K562 (cell line): ENCODE measurements around the gene NAT14. TPM values are rescaled to one million over a fixed set of nuclear protein-coding genes. Genes with fewer than 3 reads are reported as not detected.

ENCODE experiments used
- ARID2 ChIP-seq: fragments of 450-650 bp; IDR thresholded peaks from 2 replicates; pipeline ENCODE4 v1.6.1; 2017; ENCODE audit warnings: antibody characterized with exemption, mild to moderate bottlenecking
- ARNT ChIP-seq, 2 experiments: fragments of 450-650 bp; IDR thresholded peaks; 2 replicates each; pipeline ENCODE4 v1.6.1; 2016; ENCODE audit warnings: mild to moderate bottlenecking in 1 of 2
- ATF1 ChIP-seq, 2 experiments: fragments of 450-650 bp in 1 of 2; IDR thresholded peaks; 2 replicates each; pipeline ENCODE4 v1.6.1; 2016; ENCODE audit warnings: missing compliant biosample characterization in 1 of 2, missing genetic modification characterization in 1 of 2
- ATF7 ChIP-seq: fragments of 450-650 bp; IDR thresholded peaks from 2 replicates; pipeline ENCODE4 v1.7.1; 2014; ENCODE audit warnings: mild to moderate bottlenecking, moderate library complexity
- BMI1 ChIP-seq: fragments of 150-350 bp; IDR thresholded peaks from 2 replicates; pipeline ENCODE4 v1.6.1; 2014; ENCODE audit warnings: low read length
- BRD9 ChIP-seq: fragments of 450-650 bp; IDR thresholded peaks from 2 replicates; pipeline ENCODE4 v1.6.1; 2018; ENCODE audit warnings: low read depth; ENCODE audit not compliant: partially characterized antibody
- CEBPG ChIP-seq, 3 experiments: fragments of 200-800 bp in 1 of 3; sonication (Bioruptor generic) in 1 of 3; sonication (generic) in 1 of 3; formaldehyde crosslinking in 1 of 3; IDR thresholded peaks in 2 of 3; conservative IDR thresholded peaks in 1 of 3; 2 replicates each; pipeline versions ENCODE4 v1.6.1 to v1.8.0; 2016 to 2022; ENCODE audit warnings: missing compliant biosample characterization in 2 of 3, missing genetic modification characterization in 2 of 3, mild to moderate bottlenecking in 1 of 3, missing genetic modification reagents in 1 of 3
- CTBP1 ChIP-seq: fragments of 450-650 bp; IDR thresholded peaks from 2 replicates; pipeline ENCODE4 v1.6.1; 2016; ENCODE audit warnings: borderline replicate concordance
- ELF1 ChIP-seq: fragments of 200-800 bp; sonication (Bioruptor generic); IDR thresholded peaks from 2 replicates; pipeline ENCODE4 v1.6.1; 2016; ENCODE audit warnings: missing genetic modification characterization, missing compliant biosample characterization
- FOXK2 ChIP-seq, 2 experiments: fragments of 450-650 bp; IDR thresholded peaks in 1 of 2; conservative IDR thresholded peaks in 1 of 2; 2 replicates each; pipeline ENCODE4 v1.6.1; 2016; ENCODE audit warnings: low read depth in 2 of 2, mild to moderate bottlenecking in 1 of 2
- GABPA ChIP-seq: fragments of 200-800 bp; sonication (Bioruptor generic); conservative IDR thresholded peaks from 2 replicates; pipeline ENCODE4 v1.6.1; 2016; ENCODE audit warnings: low read depth, missing genetic modification characterization, missing compliant biosample characterization
- HLTF ChIP-seq: fragments of 450-650 bp; IDR thresholded peaks from 2 replicates; pipeline ENCODE4 v1.6.1; 2016
- NFATC3 ChIP-seq: fragments of 450-650 bp; IDR thresholded peaks from 2 replicates; pipeline ENCODE4 v1.6.1; 2017; ENCODE audit warnings: mild to moderate bottlenecking
- NONO ChIP-seq, 2 experiments: fragments of 200-400 bp in 1 of 2; fragments of 450-650 bp in 1 of 2; formaldehyde crosslinking in 1 of 2; IDR thresholded peaks; 2 replicates each; pipeline ENCODE4 v1.6.1; 2017; ENCODE audit warnings: low read depth in 2 of 2, mild to moderate bottlenecking in 2 of 2, moderate library complexity in 2 of 2, low read length in 1 of 2
- NRF1 ChIP-seq, 2 experiments: fragments of 450-650 bp; IDR thresholded peaks in 1 of 2; conservative IDR thresholded peaks in 1 of 2; 2 replicates each; pipeline ENCODE4 v1.6.1; 2014; ENCODE audit warnings: mild to moderate bottlenecking in 2 of 2
- RNF2 ChIP-seq: sonication (generic); IDR thresholded peaks from 2 replicates; pipeline ENCODE4 v1.6.1; 2016
- YY1 ChIP-seq, 3 experiments: IDR thresholded peaks; 2 replicates each; pipeline ENCODE4 v1.6.1; 2011; ENCODE audit warnings: low read length in 2 of 3, mild to moderate bottlenecking in 2 of 3, moderate library complexity in 2 of 3, borderline replicate concordance in 1 of 3, control low read depth in 1 of 3, low read depth in 1 of 3; ENCODE audit not compliant: insufficient read depth in 3 of 3, insufficient replicate concordance in 2 of 3, control insufficient read depth in 1 of 3, insufficient read length in 1 of 3; ENCODE audit errors: extremely low read depth in 1 of 3
- ZNF699 ChIP-seq: fragments of 250-450 bp; sonication (Bioruptor Pico); IDR thresholded peaks from 2 replicates; pipeline ENCODE4 v1.8.0; 2021; ENCODE audit warnings: mild to moderate bottlenecking, moderate library complexity; ENCODE audit not compliant: insufficient replicate concordance
- polyA plus RNA-seq, 8 experiments: library from polyadenylated mRNA; depleted of rRNA in 4 of 8; stranded (reverse) in 5 of 8; unstranded in 3 of 8; fragments of >200 nt; fragmentation: Nextera tagmentation in 2 of 8; fragmentation: Illumina TruSeq in 1 of 8; extraction: Ambion mirVana in 2 of 8; extraction: Trizol in 1 of 8; gene quantifications; 2 replicates each; pipeline versions ENCODE4 v1.2.1 to v1.2.3, GENCODE V29; 2011 to 2014; ENCODE audit warnings: inconsistent platforms in 1 of 8, missing spikeins in 1 of 8
- total RNA-seq, 7 experiments: library from RNA; depleted of rRNA in 6 of 7; stranded (reverse); fragments of >200 nt in 6 of 7; fragmentation: Illumina TruSeq in 2 of 7; extraction: Trizol in 2 of 7; gene quantifications; 2 replicates each; pipeline versions ENCODE4 v1.2.1 to v1.2.3, GENCODE V29; 2011 to 2021; ENCODE audit warnings: low replicate concordance in 1 of 7
- TF ChIP-seq, protein P1 (sequence below): fragments of 150-350 bp; IDR thresholded peaks from 2 replicates; pipeline ENCODE4 v1.6.1; 2014; ENCODE audit warnings: low read depth, mild to moderate bottlenecking, low read length, borderline replicate concordance
- TF ChIP-seq, protein P2 (sequence below): fragments of 450-650 bp; formaldehyde crosslinking; IDR thresholded peaks from 2 replicates; pipeline ENCODE4 v1.4.0; 2022; ENCODE audit warnings: mild to moderate bottlenecking, moderate library complexity

Gene NAT14
- total and polyA plus RNA-seq, 9 of the 15 experiments (the other 6 are each of a cell fraction or from before 2014, with no cell fraction given) = 2.4 to 77.0 (median 26.7) TPM

DNA sequence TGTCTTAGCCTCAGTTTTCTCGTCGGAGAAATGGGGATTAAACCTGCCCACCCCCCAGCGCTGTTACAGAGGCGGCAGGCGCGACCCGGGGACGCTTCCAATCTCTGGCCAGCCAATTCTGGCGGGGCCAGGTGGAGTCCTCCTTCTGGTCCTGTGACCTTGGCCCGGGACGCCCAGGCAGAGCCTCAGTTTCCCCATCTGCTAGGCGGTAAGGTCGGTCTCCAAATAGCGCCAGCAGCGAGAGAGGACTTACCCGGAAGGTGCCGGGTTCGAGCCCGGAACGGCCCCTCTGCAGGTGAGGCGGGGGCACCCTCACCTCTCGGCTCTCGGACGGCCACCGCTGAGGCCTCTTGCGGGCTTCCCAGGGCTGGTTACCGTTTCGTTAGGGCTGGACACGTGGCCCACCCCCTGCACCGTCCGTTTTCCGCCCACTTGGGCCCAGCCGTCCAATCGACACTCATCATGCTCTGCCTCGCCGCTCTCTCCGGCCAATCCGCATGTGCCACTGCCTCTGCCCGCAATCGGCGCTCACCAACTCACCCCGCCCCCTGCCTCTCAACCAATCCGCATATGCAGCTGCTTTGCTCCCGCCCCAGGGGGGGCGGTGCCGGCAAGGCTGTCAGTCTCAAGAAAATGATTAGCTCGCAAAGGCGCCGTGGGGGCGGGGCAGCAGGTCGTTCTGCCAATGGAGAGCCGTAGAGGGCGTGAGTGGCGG, 23.6 kb upstream of the NAT14 start, which contains the start of gene ISOC2 (continued):
- TF ChIP-seq, protein P1, sequence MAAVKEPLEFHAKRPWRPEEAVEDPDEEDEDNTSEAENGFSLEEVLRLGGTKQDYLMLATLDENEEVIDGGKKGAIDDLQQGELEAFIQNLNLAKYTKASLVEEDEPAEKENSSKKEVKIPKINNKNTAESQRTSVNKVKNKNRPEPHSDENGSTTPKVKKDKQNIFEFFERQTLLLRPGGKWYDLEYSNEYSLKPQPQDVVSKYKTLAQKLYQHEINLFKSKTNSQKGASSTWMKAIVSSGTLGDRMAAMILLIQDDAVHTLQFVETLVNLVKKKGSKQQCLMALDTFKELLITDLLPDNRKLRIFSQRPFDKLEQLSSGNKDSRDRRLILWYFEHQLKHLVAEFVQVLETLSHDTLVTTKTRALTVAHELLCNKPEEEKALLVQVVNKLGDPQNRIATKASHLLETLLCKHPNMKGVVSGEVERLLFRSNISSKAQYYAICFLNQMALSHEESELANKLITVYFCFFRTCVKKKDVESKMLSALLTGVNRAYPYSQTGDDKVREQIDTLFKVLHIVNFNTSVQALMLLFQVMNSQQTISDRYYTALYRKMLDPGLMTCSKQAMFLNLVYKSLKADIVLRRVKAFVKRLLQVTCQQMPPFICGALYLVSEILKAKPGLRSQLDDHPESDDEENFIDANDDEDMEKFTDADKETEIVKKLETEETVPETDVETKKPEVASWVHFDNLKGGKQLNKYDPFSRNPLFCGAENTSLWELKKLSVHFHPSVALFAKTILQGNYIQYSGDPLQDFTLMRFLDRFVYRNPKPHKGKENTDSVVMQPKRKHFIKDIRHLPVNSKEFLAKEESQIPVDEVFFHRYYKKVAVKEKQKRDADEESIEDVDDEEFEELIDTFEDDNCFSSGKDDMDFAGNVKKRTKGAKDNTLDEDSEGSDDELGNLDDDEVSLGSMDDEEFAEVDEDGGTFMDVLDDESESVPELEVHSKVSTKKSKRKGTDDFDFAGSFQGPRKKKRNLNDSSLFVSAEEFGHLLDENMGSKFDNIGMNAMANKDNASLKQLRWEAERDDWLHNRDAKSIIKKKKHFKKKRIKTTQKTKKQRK = peak; percentile 93
- TF ChIP-seq NONO (IDR thresholded peaks at IDR 0.05; ENCODE audit: low read depth in 2 of 2, low read length in 1 of 2) (0 out of 4 replicates have a peak, but pooled peaks of 1 of the 2 experiments have one; percentile 27), NFATC3 (no peak), BMI1 (no peak), HLTF (peak; percentile 50; the same call in 1 of the 2 replicates), CEBPG (CRISPR knock-in tag; IDR thresholded peaks at IDR 0.05) (no peak), CEBPG (tag; conservative IDR thresholded peaks at IDR 0.05 in 1 of 2, IDR thresholded peaks at IDR 0.05 in 1 of 2) (no peak), NRF1 (conservative IDR thresholded peaks at IDR 0.05 in 1 of 2, IDR thresholded peaks at IDR 0.05 in 1 of 2) (peak; percentile 84 to 87), RNF2 (peak; percentile 65; the same call in 1 of the 2 replicates), ELF1 (peak; percentile 93), BRD9 (peak; percentile 94), GABPA (tag) (peak; percentile 78), ARID2 (no peak), ATF7 (peak; percentile 83), ZNF699 (CRISPR knock-in tag) (no peak), YY1 (IDR thresholded peaks at IDR 0.05; ENCODE audit: borderline replicate concordance in 1 of 3, control insufficient read depth in 1 of 3, extremely low read depth in 1 of 3, insufficient read depth in 3 of 3, insufficient read length in 1 of 3, insufficient replicate concordance in 2 of 3, low read depth in 1 of 3, low read length in 2 of 3) (peak in 2 of 3 experiments; percentile 3 to 31), FOXK2 (conservative IDR thresholded peaks at IDR 0.05 in 1 of 2, IDR thresholded peaks at IDR 0.05 in 1 of 2; ENCODE audit: low read depth in 2 of 2) (peak in 1 of 2 experiments; percentile 57; a peak in 3 of 4 replicates), CTBP1 (peak; percentile 11; the same call in 1 of the 2 replicates), ATF1 (CRISPR knock-in tag; IDR thresholded peaks at IDR 0.05) (no peak; the same call in 1 of the 2 replicates), ATF1 (tag; IDR thresholded peaks at IDR 0.05) (peak; percentile 89), ARNT (IDR thresholded peaks at IDR 0.05) (peak in 1 of 2 experiments; percentile 43; a peak in 1 of 4 replicates)
- TF ChIP-seq, protein P2, sequence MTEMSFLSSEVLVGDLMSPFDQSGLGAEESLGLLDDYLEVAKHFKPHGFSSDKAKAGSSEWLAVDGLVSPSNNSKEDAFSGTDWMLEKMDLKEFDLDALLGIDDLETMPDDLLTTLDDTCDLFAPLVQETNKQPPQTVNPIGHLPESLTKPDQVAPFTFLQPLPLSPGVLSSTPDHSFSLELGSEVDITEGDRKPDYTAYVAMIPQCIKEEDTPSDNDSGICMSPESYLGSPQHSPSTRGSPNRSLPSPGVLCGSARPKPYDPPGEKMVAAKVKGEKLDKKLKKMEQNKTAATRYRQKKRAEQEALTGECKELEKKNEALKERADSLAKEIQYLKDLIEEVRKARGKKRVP (CRISPR knock-in tag) = no peak
